AG04450 (cell line): ENCODE results near the gene VAMP8. TPM values are rescaled to one million over a fixed set of nuclear protein-coding genes. Genes with fewer than 3 reads are reported as not detected.

ENCODE experiments used
- CTCF ChIA-PET: fragments of 300-600, 350-600 bp; formaldehyde crosslinking; extraction: SDS; loops from one replicate; lab custom pipeline; 2022; ENCODE audit warnings: antibody characterized with exemption, inconsistent platforms; lab: Charles Lee
- POLR2A ChIA-PET: fragments of 350-600 bp; formaldehyde crosslinking; extraction: SDS; loops from one replicate; lab custom pipeline; 2021; ENCODE audit warnings: antibody characterized with exemption, inconsistent platforms; lab: Yijun Ruan, JAX
- DNase-seq: peaks from one replicate; pipeline ENCODE4 v3.0.0-alpha.2; 2011; ENCODE audit warnings: low read depth, low spot score
- H3K27ac ChIP-seq: one replicate; pipeline ENCODE4 v1.5.1; 2012; ENCODE audit warnings: low read depth, low read length, control low read depth
- H3K27me3 ChIP-seq: one replicate; pipeline ENCODE4 v1.6.0; 2012; ENCODE audit warnings: low read length; ENCODE audit not compliant: control insufficient read depth, insufficient read depth
- H3K4me3 ChIP-seq: 2 replicates; pipeline ENCODE4 v1.5.1; 2011; ENCODE audit warnings: mild to moderate bottlenecking, low read depth, low read length, control low read depth
- H3K9me3 ChIP-seq: 2 replicates; pipeline ENCODE4 v1.5.1; 2012; ENCODE audit warnings: low read length; ENCODE audit not compliant: control insufficient read depth, insufficient read depth
- CTCF ChIP-seq: IDR thresholded peaks from 2 replicates; pipeline ENCODE4 v1.5.1; 2011; ENCODE audit warnings: low read depth, low read length, control low read depth, inconsistent platforms
- polyA plus RNA-seq: library from polyadenylated mRNA; depleted of rRNA; stranded (reverse); fragments of >200 nt; gene quantifications from 2 replicates; pipeline ENCODE4 v1.2.3, GENCODE V29; 2011

Gene VAMP8
- polyA plus RNA-seq, 1 experiment: 3.6 TPM

- CTCF ChIA-PET: interaction anchor here (0.5 to 1.5 kb wide), 7 partner anchors 32 to 202 kb away, joined by 3 to 5 read pairs (median 3); partner anchors contain the start of gene MAT2A
- DNase-seq: peak; percentile 78
- POLR2A ChIA-PET: interaction anchor here (0.6 to 2.3 kb wide), 8 partner anchors 10 to 251 kb away, joined by 3 to 17 read pairs (median 4); partner anchors contain the start of genes ELMOD3, MAT2A, RETSAT and RNF181
- Histone ChIP-seq H3K27me3 (no peaks in the 10 kb centered on the region), H3K4me3 (no peak overlapping the region), H3K27ac (peak overlapping the region; percentile 90), H3K9me3 (no peaks in the 10 kb centered on the region; the same call in 1 of the 2 replicates)
- TF ChIP-seq CTCF: no peak
Observed at GRCh38 chr2:85605406-85606115, 28.2 kb downstream of the VAMP8 start.

- Histone ChIP-seq H3K27me3 (no peaks in the 10 kb centered on the region), H3K9me3 (no peaks in the 10 kb centered on the region; the same call in 1 of the 2 replicates), H3K27ac (peak overlapping the region; percentile 90), H3K4me3 (no peak overlapping the region)
- no peak for DNase-seq
- TF ChIP-seq CTCF: no peak
- ChIA-PET POLR2A (interaction anchor here (0.6 to 2.3 kb wide), 7 partner anchors 9 to 252 kb away, joined by 3 to 17 read pairs (median 4); partner anchors contain the start of genes ELMOD3, MAT2A, RETSAT and RNF181), CTCF (interaction anchor here (1.0 to 1.2 kb wide), 3 partner anchors 32 to 185 kb away, joined by 3 to 4 read pairs (median 3); partner anchors contain the start of gene MAT2A)
Observed at GRCh38 chr2:85606116-85606455, 28.7 kb downstream of the VAMP8 start.

- no peak for DNase-seq
- ChIA-PET POLR2A (interaction anchor here (1.0 kb wide), 1 partner anchor 9 kb away, joined by 9 read pairs; the partner anchor contains the start of gene USP39), CTCF (interaction anchor here (1.2 to 1.8 kb wide), 2 partner anchors 30 kb away, joined by 4 to 7 read pairs; no protein-coding TSS in a partner anchor)
- H3K27ac ChIP-seq: no peak overlapping the region
- H3K9me3 ChIP-seq: peaks cover 4% of the 10 kb centered on the region; the same call in 1 of the 2 replicates
- no peak for TF ChIP-seq CTCF
- H3K27me3 ChIP-seq: no peaks in the 10 kb centered on the region
- H3K4me3 ChIP-seq: no peak overlapping the region
Observed at GRCh38 chr2:85607268-85608215, 30.2 kb downstream of the VAMP8 start.

GRCh38 chr2:85611217-85611704, 33.9 kb downstream of the VAMP8 start:
- DNase-seq: no peak

More at GRCh38 chr2:85611217-85611704, 33.9 kb downstream of the VAMP8 start:
- TF ChIP-seq CTCF: no peak
- peak overlapping the region; percentile 47 for H3K27ac ChIP-seq
- POLR2A ChIA-PET: interaction anchor here (0.6 to 1.5 kb wide), 11 partner anchors 9 to 284 kb away, joined by 3 to 8 read pairs (median 4); partner anchors contain the start of genes ELMOD3, MAT2A, RETSAT and RNF181
- no peaks in the 10 kb centered on the region for H3K27me3 ChIP-seq
- CTCF ChIA-PET: interaction anchor here (0.6 to 1.0 kb wide), 2 partner anchors 26 to 51 kb away, joined by 5 to 7 read pairs; no protein-coding TSS in a partner anchor
- H3K4me3 ChIP-seq: peak overlapping the region; percentile 78
- H3K9me3 ChIP-seq: peaks cover 4% of the 10 kb centered on the region; the same call in 1 of the 2 replicates
